ENCODE measurements around the gene ITPR1. TPM values are rescaled to one million over a fixed set of nuclear protein-coding genes. Genes with fewer than 3 reads are reported as not detected.

The ITPR1 gene
- total RNA-seq, 1 donor from 2014 or later: 59.7 TPM

GRCh38 chr3:4491855-4492207 lies 1.3 kb upstream of the ITPR1 start:
- peak; percentile 12 for DNase-seq

- peak; percentile 73 for DNase-seq
Measured at GRCh38 chr3:4492208-4493013, 737 bp upstream of the ITPR1 start.

GRCh38 chr3:4493941-4494894 lies 1.1 kb downstream of the ITPR1 start:
- DNase-seq: peak; percentile 50

GRCh38 chr3:4494895-4495264 lies 1.7 kb downstream of the ITPR1 start:
- peak; percentile 12 for DNase-seq

GRCh38 chr3:4495294-4496086 lies 2.3 kb downstream of the ITPR1 start:
- DNase-seq: peak; percentile 64

- no peak for DNase-seq
Measured at GRCh38 chr3:4496087-4496452, 2.9 kb downstream of the ITPR1 start.

GRCh38 chr3:4497005-4497692 lies 4.0 kb downstream of the ITPR1 start:
- DNase-seq: no peak

- no peak for DNase-seq
Measured at GRCh38 chr3:4497843-4498324, 4.7 kb downstream of the ITPR1 start.

GRCh38 chr3:4498446-4498845 lies 5.3 kb downstream of the ITPR1 start:
- DNase-seq: no peak

GRCh38 chr3:4501437-4501836 lies 8.3 kb downstream of the ITPR1 start:
- no peak for DNase-seq

- DNase-seq: no peak
Measured at GRCh38 chr3:4501927-4502326, 8.8 kb downstream of the ITPR1 start.

GRCh38 chr3:4503050-4503449 lies 9.9 kb downstream of the ITPR1 start:
- no peak for DNase-seq

GRCh38 chr3:4504340-4505261 lies 11.5 kb downstream of the ITPR1 start:
- DNase-seq: peak; percentile 44

GRCh38 chr3:4505688-4506558 lies 12.8 kb downstream of the ITPR1 start:
- no peak for DNase-seq

GRCh38 chr3:4506559-4507023 lies 13.4 kb downstream of the ITPR1 start:
- no peak for DNase-seq

GRCh38 chr3:4507024-4507596 lies 14.0 kb downstream of the ITPR1 start:
- no peak for DNase-seq

GRCh38 chr3:4508048-4508981 lies 15.2 kb downstream of the ITPR1 start:
- DNase-seq: no peak

GRCh38 chr3:4509043-4509442 lies 15.9 kb downstream of the ITPR1 start:
- no peak for DNase-seq

Measured in dermis blood vessel endothelial cell (primary cell).